Esophagus squamous epithelium (tissue), 5 donors: ENCODE measurements around the gene RHOT2. TPM values are rescaled to one million over a fixed set of nuclear protein-coding genes. Genes with fewer than 3 reads are reported as not detected.

Experiments used
- DNase-seq: peaks from one replicate; lab custom pipeline; 2025; lab: John Stamatoyannopoulos, UW
- H3K27ac ChIP-seq, 4 donors: fragments of 200-600 bp; sonication (generic); one replicate each; pipeline ENCODE4 v1.5.1; 2016 to 2019; ENCODE audit warnings: mild to moderate bottlenecking in 1 of 4
- H3K27me3 ChIP-seq, 4 donors: fragments of 200-600 bp; sonication (generic); 1 replicate in 3 of 4; 2 replicates in 1 of 4; pipeline versions ENCODE4 v1.5.1 to v1.6.0; 2017 to 2021; ENCODE audit warnings: antibody characterized with exemption in 1 of 4
- H3K36me3 ChIP-seq, 3 donors: fragments of 200-600 bp; sonication (generic); one replicate each; pipeline ENCODE4 v1.5.1; 2016 to 2019
- H3K4me1 ChIP-seq, 3 donors: fragments of 200-600 bp; sonication (generic); one replicate each; pipeline ENCODE4 v1.5.1; 2017 to 2019
- H3K4me3 ChIP-seq, 4 donors: fragments of 200-600 bp; sonication (generic); 1 replicate in 3 of 4; 2 replicates in 1 of 4; pipeline ENCODE4 v1.5.1; 2016 to 2019; ENCODE audit warnings: mild to moderate bottlenecking in 2 of 4, moderate library complexity in 1 of 4
- H3K9me3 ChIP-seq, 3 donors: fragments of 200-600 bp; sonication (generic); one replicate each; pipeline ENCODE4 v1.5.1; 2016 to 2019
- POLR2A ChIP-seq, 4 donors: fragments of 450-650 bp; IDR thresholded peaks; one replicate each; pipeline ENCODE4 v1.6.1; 2017; ENCODE audit warnings: antibody characterized with exemption in 4 of 4, mild to moderate bottlenecking in 4 of 4, moderate library complexity in 3 of 4
- WGBS, 2 donors: methylation state at CpG; one replicate each; pipeline ENCODE4 v1.1.5; 2018; 5-methylcytosine and 5-hydroxymethylcytosine counted together
- intact Hi-C: fragments of 100-400 bp; cut with DNase I; formaldehyde crosslinking; loops from one replicate; pipeline ENCODE4 v1.15.0; 2022
- total RNA-seq, 4 donors: library from RNA; depleted of rRNA; stranded (reverse); fragments of >200 nt; gene quantifications; one replicate each; pipeline ENCODE4 v1.1.0, GENCODE V29; 2016
- TF ChIP-seq, protein P1 (sequence below), 6 experiments: fragments of 450-650 bp in 4 of 6; fragments of 200-600 bp in 2 of 6; sonication (generic) in 2 of 6; IDR thresholded peaks; one replicate each; pipeline ENCODE4 v1.5.1; 2016 to 2019; ENCODE audit warnings: antibody characterized with exemption in 6 of 6, mild to moderate bottlenecking in 4 of 6, moderate library complexity in 4 of 6
- donor health status: DM: yes; HTN: yes; CAD: no.

RHOT2 gene
- total RNA-seq, 4 donors from 2014 or later = 28.4 to 70.2 (median 48.9) TPM

DNA sequence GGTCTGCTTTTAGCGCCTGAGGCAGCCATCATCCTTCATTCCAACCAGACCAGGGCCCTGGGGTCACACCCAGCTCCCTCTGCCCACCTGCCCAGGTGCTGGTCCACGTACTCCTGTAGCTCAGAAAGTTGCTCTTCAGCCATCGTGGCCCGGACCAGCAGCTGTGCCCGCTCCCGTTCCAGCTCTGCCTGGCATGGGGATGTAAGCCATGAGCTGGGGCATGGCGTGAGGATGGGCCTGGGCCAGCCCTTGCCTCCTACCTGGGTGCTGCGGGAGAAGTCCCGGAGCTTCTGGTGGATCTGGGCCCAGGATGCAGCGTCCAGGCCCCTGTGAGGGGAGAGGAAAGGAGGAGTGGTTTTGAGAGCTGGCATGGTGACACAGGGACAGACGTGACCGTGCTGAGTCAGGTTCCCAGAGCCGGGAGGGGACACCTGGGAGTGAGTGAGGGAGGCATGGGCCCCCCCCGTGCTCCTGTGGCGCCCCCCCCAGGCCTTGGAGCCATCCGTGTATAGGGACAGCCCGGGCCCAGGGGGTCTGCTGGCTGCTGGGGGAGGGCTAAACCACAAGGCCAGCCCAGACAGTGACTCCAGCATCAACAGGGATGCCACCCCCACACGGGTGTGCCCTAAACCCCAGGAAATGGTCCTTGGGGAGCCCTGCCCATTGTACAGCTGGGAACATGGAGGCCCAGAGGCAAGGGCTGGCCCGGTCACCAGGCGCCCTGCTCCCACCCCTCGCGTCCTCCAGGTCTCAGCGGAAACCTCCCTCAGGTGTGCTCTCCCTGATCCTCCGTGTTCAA, 55.1 kb downstream of the RHOT2 start:
- no peak for DNase-seq
- H3K9me3 ChIP-seq = no peaks in the 10 kb centered on the region
- H3K4me3 ChIP-seq = no peak overlapping the region
- H3K4me1 ChIP-seq = peaks cover 32 to 58% (median 35%) of the 10 kb centered on the region in 3 donors
- no peaks in the 10 kb centered on the region for H3K36me3 ChIP-seq
- intact Hi-C loops = no loop called here
- 81% methylated on average over 6 of the region's 24 CpGs; no CpG with 5 or more reads in 1 of the 2 donors for WGBS, 2 donors
- no peak for TF ChIP-seq POLR2A (IDR thresholded peaks at IDR 0.05)
- TF ChIP-seq, protein P1, sequence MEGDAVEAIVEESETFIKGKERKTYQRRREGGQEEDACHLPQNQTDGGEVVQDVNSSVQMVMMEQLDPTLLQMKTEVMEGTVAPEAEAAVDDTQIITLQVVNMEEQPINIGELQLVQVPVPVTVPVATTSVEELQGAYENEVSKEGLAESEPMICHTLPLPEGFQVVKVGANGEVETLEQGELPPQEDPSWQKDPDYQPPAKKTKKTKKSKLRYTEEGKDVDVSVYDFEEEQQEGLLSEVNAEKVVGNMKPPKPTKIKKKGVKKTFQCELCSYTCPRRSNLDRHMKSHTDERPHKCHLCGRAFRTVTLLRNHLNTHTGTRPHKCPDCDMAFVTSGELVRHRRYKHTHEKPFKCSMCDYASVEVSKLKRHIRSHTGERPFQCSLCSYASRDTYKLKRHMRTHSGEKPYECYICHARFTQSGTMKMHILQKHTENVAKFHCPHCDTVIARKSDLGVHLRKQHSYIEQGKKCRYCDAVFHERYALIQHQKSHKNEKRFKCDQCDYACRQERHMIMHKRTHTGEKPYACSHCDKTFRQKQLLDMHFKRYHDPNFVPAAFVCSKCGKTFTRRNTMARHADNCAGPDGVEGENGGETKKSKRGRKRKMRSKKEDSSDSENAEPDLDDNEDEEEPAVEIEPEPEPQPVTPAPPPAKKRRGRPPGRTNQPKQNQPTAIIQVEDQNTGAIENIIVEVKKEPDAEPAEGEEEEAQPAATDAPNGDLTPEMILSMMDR (IDR thresholded peaks at IDR 0.05) = no peak
- H3K27me3 ChIP-seq = peaks cover 0 to 38% (median 1%) of the 10 kb centered on the region in 4 donors
- no peak overlapping the region for H3K27ac ChIP-seq

- TF ChIP-seq, protein P1 (IDR thresholded peaks at IDR 0.05) = no peak
- no peak for TF ChIP-seq POLR2A (IDR thresholded peaks at IDR 0.05)
- H3K9me3 ChIP-seq = no peaks in the 10 kb centered on the region
- no peak overlapping the region for H3K4me3 ChIP-seq
- peaks cover 39 to 65% (median 42%) of the 10 kb centered on the region in 3 donors for H3K4me1 ChIP-seq
- intact Hi-C loops = no loop called here
- no peak overlapping the region for H3K27ac ChIP-seq
- H3K27me3 ChIP-seq = peaks cover 0 to 41% (median 1%) of the 10 kb centered on the region in 4 donors
- H3K36me3 ChIP-seq = no peaks in the 10 kb centered on the region
- DNase-seq = no peak
- WGBS, 2 donors = 60 to 73% methylated on average over 1 to 2 of the region's 9 CpGs
Observed at GRCh38 chr16:723695-724094, 55.8 kb downstream of the RHOT2 start.

Other genes starting within 250 kb of the RHOT2 start
- gene RAB11FIP3, start 242.5 kb upstream of the RHOT2 start, total RNA-seq = 10 to 100 TPM in 2 of 4 donors, 1 to 10 TPM in 2; 8.0 to 25.6 (median 10.1) TPM
- 10 to 100 TPM; 29.4 to 69.6 (median 52.4) TPM for gene CAPN15, start 140.4 kb upstream of the RHOT2 start, total RNA-seq
- gene PRR35, start 107.7 kb upstream of the RHOT2 start, total RNA-seq = not detected
- gene NHLRC4, start 101.1 kb upstream of the RHOT2 start, total RNA-seq = under 1 TPM in 3 of 4 donors, not detected in 1; 0.09 to 0.95 (median 0.59) TPM
- gene PIGQ, start 98.2 kb upstream of the RHOT2 start, total RNA-seq = 10 to 100 TPM; 15.9 to 24.0 (median 20.4) TPM
- 10 to 100 TPM; 14.2 to 31.4 (median 20.3) TPM for gene RAB40C, start 78.1 kb upstream of the RHOT2 start, total RNA-seq
- 1 to 10 TPM in 1 of 4 donors, under 1 TPM in 3; under 0.01 to 1.8 (median 0.29) TPM for gene WFIKKN1, start 37.1 kb upstream of the RHOT2 start, total RNA-seq
- 100 to 1,000 TPM in 1 of 4 donors, 10 to 100 TPM in 3; 69.6 to 105 (median 79.9) TPM for gene METTL26, start 31.8 kb upstream of the RHOT2 start, total RNA-seq
- gene MCRIP2, start 26.3 kb upstream of the RHOT2 start, total RNA-seq = 10 to 100 TPM; 17.3 to 35.6 (median 28.1) TPM
- 10 to 100 TPM in 3 of 4 donors, 1 to 10 TPM in 1; 7.2 to 26.5 (median 15.8) TPM for gene WDR90, start 18.8 kb upstream of the RHOT2 start, total RNA-seq
- gene RHBDL1, start 7.5 kb downstream of the RHOT2 start, total RNA-seq = 1 to 10 TPM in 1 of 4 donors, under 1 TPM in 2, not detected in 1; 0.38 to 1.1 (median 0.57) TPM
- gene STUB1, start 12.3 kb downstream of the RHOT2 start, total RNA-seq = 100 to 1,000 TPM; 102 to 148 (median 120) TPM
- gene JMJD8, start 16.2 kb downstream of the RHOT2 start, total RNA-seq = 10 to 100 TPM; 53.7 to 70.7 (median 62.5) TPM
- gene WDR24, start 22.3 kb downstream of the RHOT2 start, total RNA-seq = 10 to 100 TPM in 1 of 4 donors, 1 to 10 TPM in 3; 6.9 to 11.8 (median 7.8) TPM
- 1 to 10 TPM; 2.2 to 8.4 (median 3.7) TPM for gene FBXL16, start 37.7 kb downstream of the RHOT2 start, total RNA-seq
- 10 to 100 TPM in 2 of 4 donors, 1 to 10 TPM in 2; 4.2 to 12.7 (median 8.8) TPM for gene METRN, start 47.0 kb downstream of the RHOT2 start, total RNA-seq
- 10 to 100 TPM; 11.6 to 29.1 (median 24.2) TPM for gene ANTKMT, start 53.0 kb downstream of the RHOT2 start, total RNA-seq
- 1 to 10 TPM in 1 of 4 donors, under 1 TPM in 3; under 0.01 to 1.0 (median 0.47) TPM for gene CCDC78, start 58.3 kb downstream of the RHOT2 start, total RNA-seq
- 1 to 10 TPM in 3 of 4 donors, not detected in 1; 1.7 to 5.7 (median 4.8) TPM for gene HAGHL, start 59.0 kb downstream of the RHOT2 start, total RNA-seq
- gene CIAO3, start 72.9 kb downstream of the RHOT2 start, total RNA-seq = 10 to 100 TPM; 29.7 to 34.5 (median 33.2) TPM
- gene MSLN, start 92.6 kb downstream of the RHOT2 start, total RNA-seq = 1 to 10 TPM in 2 of 4 donors, under 1 TPM in 2; 0.79 to 5.4 (median 2.3) TPM
- 10 to 100 TPM; 20.3 to 33.3 (median 24.9) TPM for gene RPUSD1, start 120.2 kb downstream of the RHOT2 start, total RNA-seq
- gene CHTF18, start 120.5 kb downstream of the RHOT2 start, total RNA-seq = 10 to 100 TPM in 1 of 4 donors, 1 to 10 TPM in 3; 5.0 to 17.8 (median 7.3) TPM
- not detected for gene GNG13, start 132.6 kb downstream of the RHOT2 start, total RNA-seq